Measurements from ENCODE around the gene HIGD1C.
"Not testable (repeated sequence)": the region's sequence is repeated elsewhere in the genome, so short reads cannot be mapped to it uniquely, and the experiment has no call there.

HIGD1C gene

DNA sequence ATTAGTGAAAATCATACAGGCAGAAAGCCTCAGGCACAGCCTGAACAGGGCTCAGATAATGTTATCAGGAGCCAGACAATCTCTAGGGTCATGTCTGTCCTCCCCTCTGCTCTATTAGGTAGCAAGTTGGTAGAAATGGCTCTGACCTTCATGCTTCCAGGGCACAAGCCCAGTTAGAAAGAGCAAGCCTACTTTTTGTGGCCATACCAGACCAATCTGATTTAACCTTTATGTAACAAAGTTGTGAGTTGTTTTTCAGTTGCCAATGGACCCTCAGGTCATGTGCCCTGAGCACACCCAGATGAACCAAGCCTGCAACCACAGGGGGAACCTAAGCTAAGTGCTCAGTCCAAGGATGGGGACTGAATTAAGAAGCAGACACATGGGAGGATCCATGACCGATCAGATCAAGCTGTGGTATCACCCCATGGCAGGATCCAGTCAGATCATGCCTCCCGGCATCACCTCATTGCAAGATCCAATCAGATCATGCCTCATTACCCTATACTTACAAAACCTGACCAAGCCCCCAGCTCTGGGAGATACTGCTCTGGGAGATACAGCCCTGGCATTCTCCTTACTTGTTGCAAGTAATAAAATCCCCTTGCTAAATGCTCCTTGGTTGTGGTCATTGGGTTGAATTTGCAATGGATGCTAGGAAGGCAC, 18.8 kb upstream of the HIGD1C start:
- no peak for DNase-seq (ENCODE audit: low read depth in 2 of 2)

DNA sequence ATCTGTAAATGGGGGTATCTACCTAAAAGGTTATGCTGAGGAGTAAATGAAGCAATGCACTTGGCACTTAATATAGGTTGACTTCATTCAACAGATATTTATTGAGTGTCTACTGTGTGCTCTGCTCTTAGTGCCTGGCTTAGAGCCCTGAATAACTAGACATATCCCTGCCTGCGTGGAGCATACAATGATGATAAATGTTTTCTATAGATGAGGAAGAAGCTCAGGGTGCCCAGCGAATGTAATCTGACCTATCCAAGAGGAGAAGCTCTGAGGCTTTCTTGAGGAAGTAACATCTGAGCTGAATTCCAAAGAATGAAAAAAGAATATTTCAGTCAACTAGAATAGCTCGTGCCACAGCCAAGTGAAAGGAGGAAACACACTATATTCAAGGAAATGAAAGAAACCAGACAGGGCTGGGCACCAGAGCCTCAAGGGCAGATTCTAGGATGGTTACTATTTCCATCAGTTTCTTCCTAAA, 17.9 kb upstream of the HIGD1C start:
- no peak for DNase-seq (ENCODE audit: low read depth in 2 of 2)

GRCh38 chr12:50934981-50935807, 17.1 kb upstream of the HIGD1C start:
- no peak for DNase-seq (ENCODE audit: low read depth in 2 of 2)

GRCh38 chr12:50936821-50937530, 15.4 kb upstream of the HIGD1C start:
- DNase-seq (ENCODE audit: low read depth in 2 of 2): no peak

DNA sequence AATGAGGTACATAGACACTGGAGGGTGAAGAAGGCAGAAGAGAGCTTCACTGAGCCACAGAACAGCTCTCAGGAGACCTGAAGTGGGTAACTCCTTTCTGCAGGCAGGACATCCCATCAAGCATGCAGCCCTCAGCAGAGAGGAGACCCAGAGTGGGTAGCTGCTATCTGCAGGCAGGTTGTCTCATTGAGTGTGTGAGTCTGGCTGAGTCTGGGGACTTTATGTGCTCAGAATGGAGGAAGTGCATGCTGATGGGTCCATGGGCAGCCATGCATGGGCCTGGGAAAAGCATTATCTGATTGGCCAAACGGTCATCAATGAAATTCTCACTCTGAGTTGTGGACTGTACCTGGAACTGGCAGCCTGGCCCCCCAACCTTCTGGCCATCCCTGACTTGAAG, 14.7 kb upstream of the HIGD1C start:
- no peak for DNase-seq (ENCODE audit: low read depth in 2 of 2)

DNA sequence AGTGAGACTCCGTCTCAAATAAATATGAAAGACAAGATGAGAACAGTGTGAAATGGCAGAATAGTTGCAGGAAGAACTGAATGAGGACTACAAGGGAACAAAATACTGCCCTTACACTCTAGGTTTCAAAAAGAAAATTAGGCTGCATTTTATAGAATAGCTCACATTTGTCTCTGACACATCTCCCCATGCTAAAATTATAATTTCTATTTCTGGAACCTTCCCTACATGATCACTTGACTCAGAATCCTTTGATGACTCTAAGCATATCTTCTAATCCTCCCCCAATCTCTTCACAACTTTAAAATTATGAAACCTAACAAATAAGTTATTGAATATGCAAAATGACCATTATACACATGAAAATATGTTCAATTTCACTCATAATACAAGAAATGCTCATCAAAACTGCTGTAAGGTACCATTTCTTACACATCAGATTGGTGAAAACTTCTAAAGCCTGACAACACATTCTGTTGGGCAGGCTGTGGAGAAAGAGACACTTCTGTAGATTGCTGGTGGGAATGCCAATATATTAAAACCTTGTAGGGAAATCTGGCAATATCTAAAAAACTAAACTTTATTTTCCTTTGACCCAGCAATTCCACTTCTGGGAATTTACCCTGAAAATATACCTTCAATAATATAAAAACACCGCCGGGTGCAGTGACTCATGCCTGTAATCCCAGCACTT, 4.3 kb upstream of the HIGD1C start:
- no peak for DNase-seq (ENCODE audit: low read depth in 2 of 2)

GRCh38 chr12:50948798-50949197, 3.5 kb upstream of the HIGD1C start:
- no peak for DNase-seq (ENCODE audit: low read depth in 2 of 2)

DNA sequence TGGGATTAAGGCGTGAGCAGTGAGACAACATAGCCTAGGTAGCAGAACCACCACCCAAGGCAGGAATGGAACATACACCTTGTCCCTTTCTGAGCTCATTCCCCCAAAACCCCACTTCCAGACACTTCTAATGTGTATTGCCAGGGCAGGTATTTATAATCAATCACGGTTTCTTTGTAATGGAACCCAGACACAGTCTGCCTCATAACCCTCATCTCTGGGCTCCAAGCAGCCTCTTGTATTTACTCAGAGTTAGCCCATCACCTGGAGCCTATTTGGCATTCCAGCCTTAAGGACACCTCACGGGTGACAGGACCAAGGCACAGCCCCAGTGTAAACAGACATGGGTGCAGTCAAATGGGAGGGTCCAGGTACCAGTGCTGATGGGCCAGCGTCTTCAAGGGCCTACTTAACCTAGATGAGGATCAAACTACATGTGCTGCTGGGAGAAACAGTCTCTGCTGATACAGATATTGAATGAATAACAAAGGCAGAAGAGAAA, 2.5 kb upstream of the HIGD1C start:
- no peak for DNase-seq (ENCODE audit: low read depth in 2 of 2)

DNA sequence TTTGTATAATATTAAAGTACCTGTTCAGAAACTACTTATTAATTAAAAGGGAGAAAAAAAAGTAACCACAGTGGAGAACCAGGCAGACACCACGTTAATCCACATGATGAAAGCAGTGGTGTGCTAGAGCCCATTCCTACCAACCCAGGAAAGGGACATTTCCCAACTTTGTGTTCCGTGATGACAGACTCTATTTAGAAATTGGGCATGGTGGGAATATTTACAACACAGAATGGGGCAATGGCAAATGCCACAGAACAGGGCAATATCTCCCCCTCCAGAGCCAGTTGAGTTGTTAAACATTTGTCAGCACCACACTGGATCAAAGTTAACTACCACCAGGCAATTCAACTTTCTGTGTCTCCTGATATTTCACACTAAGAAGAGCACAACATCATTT, 1.2 kb upstream of the HIGD1C start:
- no peak for DNase-seq (ENCODE audit: low read depth in 2 of 2)

- DNase-seq (ENCODE audit: low read depth in 2 of 2): no peak
These were observed 703 bp downstream of the HIGD1C start for GRCh38 chr12:50953047-50953446.

DNA sequence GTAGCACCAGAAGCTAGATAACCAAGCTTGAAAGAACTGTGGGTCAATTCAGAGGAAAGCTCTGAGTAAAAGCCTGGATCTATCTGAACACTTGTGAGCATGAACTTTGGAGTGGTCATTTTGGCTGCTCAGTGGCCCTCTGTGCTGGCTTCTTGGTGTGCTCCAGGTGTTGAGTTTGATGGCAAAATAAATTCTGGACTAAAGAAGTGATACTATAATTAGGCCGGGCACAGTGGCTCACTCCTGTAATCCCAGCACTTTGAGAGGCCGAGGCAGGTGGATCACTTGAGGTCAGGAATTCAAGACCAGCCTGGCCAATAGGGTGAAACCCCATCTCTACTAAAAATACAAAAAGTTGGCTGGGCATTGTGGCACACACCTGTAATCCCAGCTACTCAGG, 2.4 kb downstream of the HIGD1C start:
- DNase-seq (ENCODE audit: low read depth in 2 of 2): not testable (repeated sequence)

- no peak for DNase-seq (ENCODE audit: low read depth in 2 of 2)
These were observed 2.9 kb downstream of the HIGD1C start for GRCh38 chr12:50955288-50955687.

- no peak for DNase-seq (ENCODE audit: low read depth in 2 of 2)
These were observed 3.4 kb downstream of the HIGD1C start for GRCh38 chr12:50955697-50956096.

GRCh38 chr12:50960130-50960529, 7.8 kb downstream of the HIGD1C start:
- no peak for DNase-seq (ENCODE audit: low read depth in 2 of 2)

GRCh38 chr12:50961708-50962107, 9.4 kb downstream of the HIGD1C start:
- no peak for DNase-seq (ENCODE audit: low read depth in 2 of 2)

DNA sequence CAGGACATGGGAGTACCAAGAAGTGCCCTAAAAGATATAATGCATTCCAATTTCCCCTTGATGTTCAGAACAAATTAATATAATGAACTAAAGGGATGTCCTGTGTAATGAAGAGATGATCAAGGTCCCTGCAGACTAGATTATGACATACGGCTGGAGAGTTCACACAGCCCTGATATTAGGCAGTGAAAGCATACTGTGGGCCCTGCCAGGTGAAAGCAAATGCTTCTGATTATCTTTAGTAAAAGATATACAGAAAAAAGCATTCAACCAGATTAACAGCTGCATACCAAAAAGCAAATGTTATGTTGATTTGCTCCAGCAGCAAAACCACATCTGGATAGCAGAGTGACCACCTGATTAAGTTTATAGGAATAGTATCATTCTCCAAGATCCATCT, 12.1 kb downstream of the HIGD1C start:
- no peak for DNase-seq (ENCODE audit: low read depth in 2 of 2)

DNA sequence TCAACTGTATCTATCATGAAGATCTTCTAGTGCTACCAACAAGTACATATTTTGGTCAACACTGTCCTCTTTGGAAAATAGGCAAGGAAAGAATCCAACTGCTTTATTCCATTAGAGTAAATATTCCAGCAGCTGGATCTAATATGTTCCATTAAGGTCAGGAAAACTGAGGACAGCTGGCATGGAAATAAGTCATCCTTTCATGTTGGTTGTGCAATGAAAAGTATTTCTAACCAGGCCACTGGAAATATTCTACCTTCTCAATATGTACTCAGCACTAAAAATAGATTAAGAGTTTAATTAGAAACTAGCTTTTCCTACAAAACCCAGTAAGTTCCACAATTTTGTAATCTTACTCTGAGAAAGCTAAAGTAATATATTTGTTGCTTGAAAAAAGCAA, 19.6 kb downstream of the HIGD1C start:
- DNase-seq (ENCODE audit: low read depth in 2 of 2): no peak

DNA sequence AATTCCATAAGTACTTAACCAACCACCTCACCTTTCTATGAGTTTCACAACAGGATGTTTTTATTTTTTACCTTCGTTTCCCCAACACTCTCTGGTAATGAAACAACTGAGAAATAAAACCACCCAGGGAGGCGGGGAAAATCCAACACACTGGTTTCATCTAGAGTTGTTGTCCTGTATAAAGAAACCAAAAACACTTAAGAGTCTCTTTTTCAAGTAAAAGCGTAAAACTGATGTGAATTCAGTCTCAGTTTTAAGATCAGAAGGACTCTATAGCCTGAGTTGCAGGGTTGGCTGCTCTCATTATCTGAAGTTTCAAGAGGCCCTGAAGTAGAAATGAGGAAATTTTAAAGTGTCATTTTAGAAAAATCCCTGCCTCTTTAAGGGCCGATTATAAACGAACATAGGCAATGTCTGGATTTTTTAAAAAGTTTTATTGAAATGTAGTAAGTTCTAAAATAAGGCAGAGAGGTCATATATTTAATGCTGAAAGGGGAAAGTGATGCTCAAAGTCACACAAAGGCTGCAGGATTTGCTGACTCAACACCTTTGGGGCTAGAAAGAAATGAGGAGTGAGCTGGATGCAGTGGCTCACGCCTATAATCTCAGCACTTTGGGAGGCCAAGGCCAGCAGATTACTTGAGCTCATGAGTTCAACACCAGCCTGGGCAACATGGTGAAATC, 27.2 kb downstream of the HIGD1C start:
- DNase-seq (ENCODE audit: low read depth in 2 of 2): peak in 1 of 2 experiments; percentile 34

DNA sequence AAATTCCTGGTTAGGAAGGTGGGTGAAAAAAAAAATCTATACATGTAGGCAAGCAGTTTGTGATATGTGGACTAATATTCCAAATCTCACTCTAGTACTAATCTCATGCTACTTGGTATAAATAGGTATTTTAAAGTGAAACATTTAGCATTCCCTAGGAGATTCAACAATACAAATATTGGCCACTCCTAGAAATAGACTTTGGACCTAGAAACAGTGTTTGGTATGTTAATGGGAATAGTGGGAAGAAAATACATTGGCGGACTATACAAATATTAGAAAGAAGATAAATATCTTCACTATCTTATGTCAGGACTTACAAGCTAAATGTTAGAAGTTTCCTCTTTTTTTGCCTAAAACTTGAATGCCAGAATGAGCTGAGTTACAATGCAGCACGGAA, 28.2 kb downstream of the HIGD1C start:
- DNase-seq (ENCODE audit: low read depth in 2 of 2): no peak

- DNase-seq (ENCODE audit: low read depth in 2 of 2): no peak
These were observed 29.2 kb downstream of the HIGD1C start for GRCh38 chr12:50981319-50982239.

All from stimulated activated CD4-positive, alpha-beta T cell treated with anti-CD3 and anti-CD28 coated beads, Interleukin-12 subunit alpha, Interleukin-12 subunit beta, amount 100 ng/mL, for 24 hours (primary cell).